K562 (cell line): Measurements from ENCODE around the gene OBSL1. TPM values are rescaled to one million over a fixed set of nuclear protein-coding genes. Genes with fewer than 3 reads are reported as not detected.

Experiments
- ATF1 ChIP-seq, 2 experiments: fragments of 450-650 bp in 1 of 2; IDR thresholded peaks; 2 replicates each; pipeline ENCODE4 v1.6.1; 2016; ENCODE audit warnings: missing compliant biosample characterization in 1 of 2, missing genetic modification characterization in 1 of 2
- CAMTA2 ChIP-seq: fragments of 250-450 bp; sonication (Bioruptor Pico); conservative IDR thresholded peaks from 2 replicates; pipeline ENCODE4 v1.5.1; 2022
- E2F8 ChIP-seq: fragments of 450-650 bp; IDR thresholded peaks from 2 replicates; pipeline ENCODE4 v1.7.1; 2018; ENCODE audit warnings: mild to moderate bottlenecking, low read depth; ENCODE audit not compliant: partially characterized antibody
- ESRRB ChIP-seq: fragments of 250-450 bp; sonication (Bioruptor Pico); IDR thresholded peaks from 2 replicates; pipeline ENCODE4 v1.5.0; 2020; ENCODE audit warnings: mild to moderate bottlenecking, moderate library complexity, borderline replicate concordance
- GATA2 ChIP-seq: sonication (generic); formaldehyde crosslinking; IDR thresholded peaks from 2 replicates; pipeline ENCODE4 v1.4.0; 2020; ENCODE audit warnings: mild to moderate bottlenecking, missing genetic modification reagents
- HDAC8 ChIP-seq: fragments of 450-650 bp; IDR thresholded peaks from 2 replicates; pipeline ENCODE4 v1.6.1; 2016; ENCODE audit warnings: mild to moderate bottlenecking, missing genetic modification characterization, moderate library complexity, missing compliant biosample characterization
- HNRNPL ChIP-seq: fragments of 200-400 bp; formaldehyde crosslinking; IDR thresholded peaks from 2 replicates; pipeline ENCODE4 v1.6.1; 2017; ENCODE audit warnings: low read depth, mild to moderate bottlenecking, low read length
- KLF16 ChIP-seq: IDR thresholded peaks from 2 replicates; pipeline ENCODE4 v1.6.1; 2016; ENCODE audit warnings: antibody characterized with exemption
- MAZ ChIP-seq, 2 experiments: fragments of 450-650 bp in 1 of 2; sonication (generic) in 1 of 2; formaldehyde crosslinking; IDR thresholded peaks in 1 of 2; conservative IDR thresholded peaks in 1 of 2; 2 replicates each; pipeline versions ENCODE4 v1.4.0 to v1.5.0; 2020; ENCODE audit warnings: mild to moderate bottlenecking in 1 of 2, missing genetic modification reagents in 1 of 2
- PTRF ChIP-seq: fragments of 450-650 bp; IDR thresholded peaks from 2 replicates; pipeline ENCODE4 v1.6.1; 2016; ENCODE audit warnings: mild to moderate bottlenecking, missing genetic modification characterization, missing compliant biosample characterization
- REST ChIP-seq, 2 experiments: fragments of 450-650 bp; formaldehyde crosslinking in 1 of 2; IDR thresholded peaks; 2 replicates each; pipeline versions ENCODE4 v1.4.0 to v1.6.1; 2014 to 2020; ENCODE audit warnings: mild to moderate bottlenecking in 2 of 2, borderline replicate concordance in 1 of 2, low read depth in 1 of 2
- SNIP1 ChIP-seq: fragments of 450-650 bp; IDR thresholded peaks from 2 replicates; pipeline ENCODE4 v1.7.1; 2017; ENCODE audit warnings: low read depth, mild to moderate bottlenecking
- TRIM25 ChIP-seq: fragments of 450-650 bp; IDR thresholded peaks from 2 replicates; pipeline ENCODE4 v1.7.0; 2016; ENCODE audit warnings: borderline replicate concordance
- ZNF561 ChIP-seq: fragments of 450-650 bp; formaldehyde crosslinking; conservative IDR thresholded peaks from 2 replicates; pipeline ENCODE4 v1.4.0; 2020; ENCODE audit warnings: mild to moderate bottlenecking, moderate library complexity
- ZNF76 ChIP-seq: fragments of 250-450 bp; sonication (Bioruptor Pico); IDR thresholded peaks from 2 replicates; pipeline ENCODE4 v1.4.0; 2020; ENCODE audit warnings: mild to moderate bottlenecking, moderate library complexity, borderline replicate concordance
- polyA plus RNA-seq, 8 experiments: library from polyadenylated mRNA; depleted of rRNA in 4 of 8; stranded (reverse) in 5 of 8; unstranded in 3 of 8; fragments of >200 nt; fragmentation: Nextera tagmentation in 2 of 8; fragmentation: Illumina TruSeq in 1 of 8; extraction: Ambion mirVana in 2 of 8; extraction: Trizol in 1 of 8; gene quantifications; 2 replicates each; pipeline versions ENCODE4 v1.2.1 to v1.2.3, GENCODE V29; 2011 to 2014; ENCODE audit warnings: inconsistent platforms in 1 of 8, missing spikeins in 1 of 8
- total RNA-seq, 7 experiments: library from RNA; depleted of rRNA in 6 of 7; stranded (reverse); fragments of >200 nt in 6 of 7; fragmentation: Illumina TruSeq in 2 of 7; extraction: Trizol in 2 of 7; gene quantifications; 2 replicates each; pipeline versions ENCODE4 v1.2.1 to v1.2.3, GENCODE V29; 2011 to 2021; ENCODE audit warnings: low replicate concordance in 1 of 7

The OBSL1 gene
- total and polyA plus RNA-seq, 9 of the 15 experiments (the other 6 are each of a cell fraction or from before 2014, with no cell fraction given), result 1.2 to 26.6 (median 8.6) TPM

- TF ChIP-seq REST (IDR thresholded peaks at IDR 0.05; ENCODE audit: borderline replicate concordance), result peak; percentile 89
- peak; percentile 84 for TF ChIP-seq REST (CRISPR knock-in tag; IDR thresholded peaks at IDR 0.05; ENCODE audit: low read depth)
- no peak for TF ChIP-seq PTRF
- TF ChIP-seq HNRNPL, result peak; percentile 91
- TF ChIP-seq MAZ (CRISPR knock-in tag; conservative IDR thresholded peaks at IDR 0.05 in 1 of 2, IDR thresholded peaks at IDR 0.05 in 1 of 2), result peak; percentile 73 to 76
- TF ChIP-seq CAMTA2 (CRISPR knock-in tag), result no peak
- no peak for TF ChIP-seq SNIP1
- no peak for TF ChIP-seq TRIM25
- no peak for TF ChIP-seq ESRRB (CRISPR knock-in tag)
- TF ChIP-seq ATF1 (CRISPR knock-in tag; IDR thresholded peaks at IDR 0.05), result no peak; the same call in 1 of the 2 replicates
- peak; percentile 84 for TF ChIP-seq ATF1 (tag; IDR thresholded peaks at IDR 0.05)
- TF ChIP-seq ZNF76 (CRISPR knock-in tag), result no peak
- no peak for TF ChIP-seq ZNF561 (CRISPR knock-in tag)
- no peak for TF ChIP-seq GATA2 (CRISPR knock-in tag)
- TF ChIP-seq HDAC8 (tag), result no peak
- peak; percentile 54 for TF ChIP-seq E2F8
- TF ChIP-seq KLF16, result 0 out of 2 replicates have a peak, but pooled peaks have one; percentile 7
Measured at GRCh38 chr2:219541611-219542180, 29.6 kb downstream of the OBSL1 start (continued).
